TTC549 (cell line): Measurements from ENCODE around the gene FRYL.
A peak's percentile ranks its signal among the peaks of the same experiment; 100 is the strongest.

Experiments used
- FAIRE-seq: peaks from 2 replicates; lab custom pipeline; 2012; peaks lifted over from hg19 to GRCh38; lab: Jason Lieb, UNC

FRYL gene

DNA sequence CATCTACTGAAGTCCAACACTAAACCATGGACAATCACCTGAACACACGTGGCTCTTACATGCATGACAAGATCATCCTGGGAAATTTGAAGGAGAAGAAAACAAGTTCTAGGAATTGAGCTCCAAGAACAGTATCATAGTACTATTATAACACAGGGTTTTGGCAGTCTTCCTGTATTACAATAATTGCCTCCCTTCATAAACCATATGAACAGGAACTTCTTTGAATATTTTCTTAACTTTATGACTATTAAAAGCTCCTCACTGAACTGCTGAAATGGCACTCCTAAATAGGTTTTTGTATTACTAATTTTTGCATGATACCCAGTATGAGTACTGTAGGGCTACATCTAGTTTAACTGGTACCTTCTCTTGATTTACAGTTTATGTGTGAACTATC, 160.0 kb downstream of the FRYL start:
- no peak for FAIRE-seq

DNA sequence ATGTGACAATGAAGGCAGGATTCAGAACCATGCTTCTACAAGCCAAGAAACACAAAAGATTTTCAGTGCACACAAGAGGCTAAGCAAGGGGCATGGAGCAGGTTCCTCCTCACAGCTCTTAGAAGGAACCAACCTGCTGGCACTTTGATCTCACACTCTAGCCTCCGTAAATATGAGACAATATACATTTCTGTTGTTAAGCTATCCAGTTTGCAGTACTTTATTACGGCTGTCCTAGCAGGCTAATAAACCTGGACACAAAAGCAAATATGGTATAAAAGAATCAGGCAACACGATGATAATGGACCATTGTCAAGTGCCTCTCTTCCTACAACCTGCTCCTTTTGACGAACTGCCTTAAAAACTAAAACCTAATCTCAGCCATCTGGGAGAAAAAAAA, 175.6 kb downstream of the FRYL start:
- FAIRE-seq: no peak

DNA sequence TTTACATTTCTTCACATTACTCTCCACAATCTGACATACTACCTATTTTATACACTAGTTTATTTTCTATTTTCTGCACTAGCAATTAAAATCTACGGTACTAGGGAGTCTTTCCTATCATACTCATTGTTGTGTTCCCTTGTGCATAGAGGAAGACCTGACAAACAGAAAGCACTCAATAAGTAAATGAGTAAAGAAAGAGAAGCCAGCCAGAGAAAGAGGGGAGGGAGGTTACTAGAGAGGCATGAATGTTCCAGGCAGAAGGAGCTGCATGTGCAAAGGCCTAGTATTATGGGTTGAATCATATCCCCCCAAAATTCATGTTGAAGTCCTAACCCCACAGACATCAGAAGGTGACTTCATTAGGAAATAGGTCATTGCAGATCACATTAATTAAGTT, 176.0 kb downstream of the FRYL start:
- no peak for FAIRE-seq

DNA sequence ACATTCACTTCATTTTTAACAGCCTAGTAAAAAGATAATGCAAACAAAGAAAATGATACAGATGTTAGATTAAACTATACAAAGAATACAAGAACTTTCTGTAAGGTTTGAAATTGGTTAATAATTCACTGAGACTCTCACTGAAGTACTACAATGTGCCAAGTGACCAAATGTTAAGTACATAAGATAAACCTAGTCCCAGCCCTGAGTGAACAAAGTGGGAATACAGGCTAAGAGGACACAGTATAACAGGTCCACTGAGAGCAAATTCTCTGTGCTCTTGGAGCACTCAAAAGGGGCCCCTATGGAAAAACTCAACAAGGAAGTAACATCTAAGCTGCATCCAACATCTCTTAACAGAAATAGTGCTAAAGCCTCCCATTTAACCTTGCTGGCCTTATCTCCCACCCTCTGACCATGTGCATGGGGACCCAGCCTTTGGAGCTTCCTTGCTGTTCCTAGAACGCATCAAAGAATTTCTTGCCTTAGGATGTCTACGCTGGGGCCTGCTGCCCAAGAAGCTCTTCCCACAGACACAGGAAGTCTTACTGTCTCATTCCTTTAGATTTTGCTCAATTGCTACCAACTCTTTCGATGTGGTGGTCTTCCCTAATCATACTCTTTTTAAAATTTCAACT, 176.6 kb downstream of the FRYL start:
- no peak for FAIRE-seq

DNA sequence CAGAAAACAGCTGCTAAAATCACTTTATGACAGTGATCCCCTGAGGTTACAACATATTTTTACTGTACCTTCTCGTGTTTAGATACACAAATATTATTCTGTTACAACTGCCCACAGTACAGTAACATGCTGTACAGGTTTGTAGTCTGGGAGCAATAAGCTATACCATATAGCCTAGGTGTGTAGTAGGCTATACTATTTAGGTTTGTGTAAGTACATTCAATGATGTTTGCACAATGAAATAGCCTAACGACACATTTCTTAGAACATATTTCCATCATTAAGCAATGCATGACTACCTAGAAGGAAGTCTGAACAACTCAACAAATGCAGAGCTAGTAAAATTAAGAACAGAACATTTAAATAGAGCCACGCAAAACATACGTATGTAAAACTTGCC, 177.3 kb downstream of the FRYL start:
- FAIRE-seq: no peak

DNA sequence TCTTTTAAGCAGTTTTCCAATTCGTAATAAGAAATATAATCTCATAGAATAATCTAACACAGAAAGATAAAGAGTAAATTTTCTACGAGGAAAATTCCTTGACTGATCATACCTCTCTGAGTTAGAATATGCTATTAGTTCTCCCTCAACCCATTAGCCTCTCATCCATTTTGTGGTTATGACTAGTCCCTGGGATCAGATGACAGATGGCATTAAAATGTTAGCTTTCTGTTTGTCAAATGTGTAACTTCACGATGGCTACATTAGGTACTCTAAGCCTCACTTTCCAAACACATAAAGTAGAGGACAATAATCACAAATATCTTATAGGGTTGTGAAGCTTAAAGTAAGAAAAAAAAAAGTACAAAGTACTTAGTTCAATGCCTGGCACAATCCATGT, 177.9 kb downstream of the FRYL start:
- FAIRE-seq: no peak

DNA sequence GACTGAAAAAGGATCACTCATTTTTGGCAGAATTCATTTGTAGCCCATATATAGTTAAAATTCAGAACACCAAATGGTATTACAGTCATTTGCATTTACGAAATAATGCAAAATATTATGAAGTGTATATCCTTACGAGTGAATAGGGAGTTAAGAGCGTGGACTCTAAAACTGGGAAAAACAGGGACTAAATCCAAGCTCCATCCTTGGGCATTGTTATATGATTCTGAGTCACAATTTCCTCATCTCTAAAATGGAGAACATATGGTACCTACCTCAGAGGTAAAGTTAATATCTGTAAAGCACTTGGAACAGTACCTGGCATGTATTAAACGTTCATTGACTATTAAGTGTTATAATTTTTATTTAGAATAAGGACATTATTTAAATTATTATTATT, 183.7 kb downstream of the FRYL start:
- no peak for FAIRE-seq

DNA sequence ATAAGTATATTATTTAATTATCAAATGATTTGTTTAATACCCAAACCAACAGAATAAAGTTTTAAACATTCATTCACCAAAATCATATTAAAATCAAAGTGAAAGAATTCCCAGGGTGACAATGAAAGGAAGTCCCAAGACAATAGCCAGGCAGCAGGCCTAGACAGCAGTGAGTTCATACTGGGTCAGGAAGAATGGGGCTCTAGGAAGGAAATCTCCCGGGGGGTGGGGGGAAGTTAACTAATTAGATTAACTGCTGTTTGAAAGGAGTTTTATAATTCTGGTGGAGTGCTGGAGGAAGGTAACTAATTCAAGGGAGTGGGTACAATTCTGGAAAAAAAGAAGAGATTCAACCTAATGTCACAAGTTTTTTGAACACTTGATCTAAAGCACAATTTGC, 185.9 kb downstream of the FRYL start:
- no peak for FAIRE-seq

DNA sequence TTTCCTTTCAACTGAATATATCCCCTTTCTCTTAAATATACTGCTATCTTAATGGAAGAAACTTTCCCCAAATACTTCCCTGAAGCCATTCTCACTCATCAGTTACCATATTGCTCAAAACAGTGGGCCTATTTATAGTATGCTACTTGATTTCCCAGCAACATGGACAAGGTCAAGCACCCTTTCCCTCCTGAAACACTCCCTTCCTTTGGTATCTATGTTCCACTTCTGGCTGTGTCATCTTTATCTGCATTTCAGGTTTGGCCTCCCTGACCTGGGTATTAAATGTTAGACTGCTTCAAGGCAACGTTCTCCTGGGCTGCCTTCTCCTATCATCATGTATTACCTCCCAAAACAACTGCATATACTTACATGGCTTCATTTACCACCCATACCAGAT, 188.7 kb downstream of the FRYL start:
- no peak for FAIRE-seq

DNA sequence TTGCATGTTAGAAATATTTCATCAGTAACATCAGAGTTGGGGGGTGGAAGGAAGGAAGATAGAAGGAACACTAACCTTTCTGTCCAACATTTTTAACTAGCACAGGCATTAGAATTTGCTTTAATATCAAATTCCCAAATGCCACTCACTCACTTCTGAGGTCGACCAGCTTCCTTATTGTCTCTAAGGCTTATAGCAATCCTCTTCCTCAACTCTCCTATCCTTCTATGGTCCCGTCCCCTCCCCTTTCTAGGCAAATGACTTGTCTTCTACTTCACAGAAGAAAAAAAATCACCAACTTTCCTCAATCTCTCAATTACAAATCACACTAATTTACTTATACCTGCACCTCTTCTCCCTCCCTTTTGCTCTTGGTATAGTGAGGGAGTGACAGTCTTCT, 189.2 kb downstream of the FRYL start:
- FAIRE-seq: no peak

DNA sequence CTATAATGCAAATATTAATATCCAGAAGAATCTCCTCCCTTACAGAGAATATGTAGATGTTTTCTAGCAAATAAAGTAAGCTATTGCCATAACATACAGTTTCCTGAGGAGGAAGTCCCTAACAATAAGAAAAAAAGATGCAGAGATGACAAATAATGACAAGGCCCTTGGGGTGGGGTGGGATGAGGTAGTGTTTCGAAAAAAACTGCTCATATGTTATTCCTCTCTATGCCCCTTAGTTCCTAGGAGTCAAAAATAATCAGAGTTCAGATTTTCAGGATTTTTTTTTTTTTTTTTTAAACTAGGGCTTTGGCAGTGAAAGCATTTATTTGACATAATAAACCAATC, 191.0 kb downstream of the FRYL start:
- no peak for FAIRE-seq

DNA sequence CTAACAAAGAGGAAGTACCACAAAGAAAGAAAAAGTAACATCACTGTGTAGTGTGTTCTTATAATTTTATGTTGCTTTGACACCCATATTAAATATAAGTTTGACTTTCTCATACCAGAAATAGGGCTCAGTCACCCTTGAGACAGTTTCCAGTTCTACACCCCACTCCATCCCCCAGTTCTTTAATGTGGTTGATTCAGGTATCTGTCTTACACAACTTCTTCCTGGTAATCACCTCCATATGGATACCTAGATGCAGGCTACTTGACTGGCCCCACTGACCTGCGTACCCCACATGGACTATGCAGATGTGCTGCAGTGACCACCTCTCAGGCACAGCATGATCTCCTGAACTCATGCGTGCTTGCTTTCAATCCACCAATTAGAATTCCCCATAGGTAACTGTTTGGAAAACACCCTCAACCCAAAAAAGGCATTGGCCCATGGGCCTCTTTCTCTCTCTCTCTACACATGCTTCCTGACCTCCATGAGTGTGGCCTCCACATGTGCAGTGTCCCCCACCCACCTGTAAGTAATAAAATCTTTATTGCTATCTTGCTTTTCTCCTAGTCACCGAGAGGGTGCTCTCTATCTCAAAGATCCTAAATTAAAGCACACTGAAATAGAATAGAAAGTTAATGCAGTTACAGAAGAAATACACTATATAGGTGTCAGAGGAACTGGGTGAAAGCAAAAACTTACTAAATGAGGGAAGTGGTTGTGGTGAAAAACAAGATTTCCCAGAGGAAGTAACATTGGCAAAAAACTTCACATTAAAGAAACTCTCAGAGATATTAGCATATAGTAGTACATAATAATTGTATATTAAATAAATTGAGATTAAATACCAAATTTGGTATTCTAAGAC, 191.6 kb downstream of the FRYL start:
- FAIRE-seq: no peak

DNA sequence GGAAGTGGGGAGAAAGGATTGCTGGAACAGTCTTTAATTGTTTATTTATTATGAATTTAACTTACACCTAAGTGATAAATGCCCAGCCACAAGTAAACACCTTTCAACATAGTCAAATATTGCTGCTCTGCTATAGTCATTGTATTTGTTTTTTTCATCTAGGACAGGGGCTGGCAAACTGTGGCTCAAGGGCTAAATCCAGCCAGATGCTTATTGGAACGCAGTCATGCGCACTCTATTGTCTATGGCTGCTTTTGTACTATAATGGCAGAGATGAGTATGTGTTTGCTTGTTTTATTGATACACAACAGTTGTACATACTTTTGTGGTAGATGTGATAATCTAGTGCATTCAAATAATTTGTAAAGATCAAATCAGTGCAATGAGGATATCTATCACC, 194.7 kb downstream of the FRYL start:
- no peak for FAIRE-seq

DNA sequence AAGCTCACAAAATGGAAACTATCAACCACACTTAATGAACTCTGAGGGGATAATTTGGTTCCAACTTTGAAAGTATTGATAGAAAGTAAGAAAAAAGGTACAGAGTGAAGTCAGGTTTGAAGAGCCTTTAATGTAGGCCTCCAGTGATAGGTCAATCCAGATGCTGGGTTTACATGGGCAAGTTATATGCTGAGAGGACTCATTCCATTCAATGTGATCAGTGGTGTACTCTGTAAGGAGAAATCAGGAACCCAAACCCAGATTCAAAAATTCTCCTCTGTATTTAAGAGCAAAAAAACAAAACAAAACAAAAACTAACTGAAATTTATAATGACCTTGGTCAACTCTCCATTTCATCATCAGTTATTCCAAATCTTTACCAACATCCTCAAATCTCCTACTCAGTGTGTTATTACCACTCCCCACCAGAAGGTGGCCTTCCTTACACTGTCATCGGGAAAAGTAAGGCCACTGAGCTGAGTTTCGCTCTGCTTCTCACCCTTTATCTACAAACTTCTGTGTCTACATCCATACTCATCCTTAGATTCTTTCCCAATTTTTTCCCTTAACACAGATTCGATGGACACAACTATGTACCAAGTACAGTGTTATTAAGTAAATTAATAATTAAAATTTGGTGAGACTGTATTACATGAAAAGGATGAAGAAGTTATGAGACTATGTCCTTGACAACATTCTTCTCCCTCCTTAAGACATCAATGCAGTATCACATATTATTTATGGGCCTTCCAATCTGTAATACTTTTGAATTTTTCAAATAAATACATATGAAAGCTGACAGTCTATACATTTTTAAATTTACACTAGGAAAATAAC, 201.7 kb downstream of the FRYL start:
- FAIRE-seq: peak; percentile 88

DNA sequence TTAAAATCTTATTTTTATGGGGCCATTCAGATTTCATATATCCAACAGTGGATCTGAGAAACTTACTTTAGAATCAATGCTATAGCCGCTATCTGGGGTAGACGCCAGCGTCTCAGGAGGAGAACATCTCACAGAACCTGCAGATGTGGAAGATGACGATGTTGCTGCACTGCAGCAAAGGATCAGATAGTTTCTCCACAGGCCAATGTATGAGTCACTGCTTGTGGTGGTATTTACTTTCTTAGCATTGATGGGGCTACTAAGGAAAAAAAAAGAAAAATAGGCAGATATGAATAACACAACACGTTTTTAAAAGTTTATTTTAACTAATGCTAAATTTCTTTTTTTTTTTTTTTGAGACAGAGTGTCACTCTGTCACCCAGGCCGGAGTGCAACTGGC, 204.1 kb downstream of the FRYL start:
- FAIRE-seq: no peak

DNA sequence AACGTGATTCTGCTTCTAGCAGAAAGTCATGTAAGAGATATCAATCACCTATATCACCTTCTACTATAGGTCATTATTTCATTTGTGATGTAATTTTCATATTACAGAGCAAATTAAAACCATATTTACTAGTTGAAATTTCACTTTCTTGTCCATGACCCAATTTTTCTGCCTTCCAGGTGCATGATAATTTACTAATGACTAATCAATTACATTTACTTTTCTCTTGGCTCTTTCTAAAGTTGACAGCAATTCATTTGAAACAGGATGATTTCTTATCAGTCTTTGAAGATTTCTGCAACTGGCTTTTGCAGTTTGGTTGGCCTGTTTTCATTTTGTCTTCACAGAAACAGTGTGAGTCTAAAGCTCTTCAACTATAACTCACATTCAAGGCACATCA, 208.6 kb downstream of the FRYL start:
- FAIRE-seq: no peak

DNA sequence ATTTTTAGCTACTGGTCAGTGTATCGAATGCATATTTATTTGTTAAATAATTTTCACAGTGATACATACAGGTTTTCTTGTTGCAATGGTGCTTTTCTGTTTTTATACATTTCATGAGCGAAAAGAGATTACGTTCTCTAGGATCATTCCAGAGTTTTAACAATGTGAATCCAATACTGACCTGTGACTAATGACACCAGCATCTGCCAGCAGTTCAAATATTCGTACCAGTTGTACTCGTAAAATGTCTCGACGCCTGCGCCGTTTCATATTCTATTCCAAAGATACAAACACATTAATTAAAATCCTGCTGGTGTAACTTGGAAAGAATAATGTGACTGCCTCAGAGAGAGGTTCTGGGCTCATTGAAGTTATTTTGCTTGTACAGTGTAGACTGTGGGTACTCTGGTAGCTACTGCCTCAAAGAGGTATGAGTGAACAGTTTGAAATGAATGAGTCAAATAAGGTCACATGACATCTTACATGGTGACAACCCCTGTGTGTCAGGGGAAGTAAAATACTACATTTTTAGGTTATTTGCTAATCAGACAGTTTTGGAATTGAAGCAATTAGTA, 209.3 kb downstream of the FRYL start:
- FAIRE-seq: no peak

DNA sequence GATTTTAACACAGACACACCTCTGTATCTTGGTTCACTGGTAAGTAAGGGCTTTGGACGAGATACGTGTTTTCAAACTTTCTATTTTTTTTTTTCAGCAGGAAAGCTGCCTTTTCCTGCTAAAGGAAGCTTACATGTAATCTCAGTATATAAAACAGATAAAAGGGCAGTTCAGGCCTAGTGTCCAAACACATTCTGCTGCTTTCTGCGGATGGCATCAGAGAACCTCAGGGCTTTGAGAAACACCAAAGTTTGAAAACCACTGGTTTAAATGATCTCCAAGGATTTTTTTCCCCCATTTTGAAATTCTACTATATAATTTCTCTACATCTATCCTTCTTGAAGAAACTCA, 214.1 kb downstream of the FRYL start:
- FAIRE-seq: no peak

DNA sequence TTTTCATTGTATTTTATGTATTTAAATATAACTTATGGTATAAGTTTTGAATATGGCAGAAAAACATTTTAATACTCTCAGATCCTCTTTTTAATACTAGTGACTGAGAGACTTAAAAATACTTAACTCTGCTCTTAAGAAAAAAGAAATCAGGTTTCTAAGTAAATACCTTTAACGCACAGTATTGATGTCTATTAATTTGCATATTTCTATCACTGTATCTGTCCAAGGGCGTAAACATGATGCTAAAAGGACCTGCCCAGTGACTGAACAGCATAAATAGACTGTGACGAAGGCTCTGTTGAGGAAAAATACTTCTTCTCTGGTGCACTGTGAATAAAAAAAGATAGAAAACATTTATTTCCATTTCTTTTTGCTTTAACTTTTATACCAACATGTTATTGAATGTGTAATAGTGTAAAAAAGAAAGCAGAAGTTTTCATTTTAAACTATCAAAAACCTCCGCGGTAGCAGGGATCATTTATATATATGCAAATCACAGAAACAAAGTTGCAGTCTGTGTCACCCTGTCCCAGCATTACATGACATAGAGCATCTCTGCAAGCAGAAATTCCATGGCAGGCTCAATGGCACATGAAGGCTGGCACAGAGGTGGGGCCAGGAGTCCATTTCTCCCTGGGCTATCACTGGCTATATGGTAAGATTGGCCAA, 214.6 kb downstream of the FRYL start:
- no peak for FAIRE-seq

DNA sequence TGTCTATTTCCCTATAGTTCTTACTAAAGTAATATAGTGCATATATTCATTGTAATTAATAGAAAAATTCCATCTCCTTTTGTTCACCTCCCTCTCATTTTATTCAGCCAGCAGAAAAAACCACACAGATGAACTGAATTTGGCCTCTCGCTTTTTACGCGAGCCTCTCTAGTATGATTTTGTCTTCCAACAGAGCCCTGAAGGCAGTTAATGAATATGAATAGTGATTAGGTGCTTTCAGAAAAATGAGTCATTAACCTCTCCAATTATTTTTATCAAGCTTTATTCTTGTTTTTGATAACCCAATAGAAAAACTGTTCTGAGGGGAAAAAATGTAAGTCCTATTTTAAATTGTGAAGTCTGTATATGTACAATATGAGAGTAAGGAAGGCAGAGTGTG, 215.9 kb downstream of the FRYL start:
- no peak for FAIRE-seq

DNA sequence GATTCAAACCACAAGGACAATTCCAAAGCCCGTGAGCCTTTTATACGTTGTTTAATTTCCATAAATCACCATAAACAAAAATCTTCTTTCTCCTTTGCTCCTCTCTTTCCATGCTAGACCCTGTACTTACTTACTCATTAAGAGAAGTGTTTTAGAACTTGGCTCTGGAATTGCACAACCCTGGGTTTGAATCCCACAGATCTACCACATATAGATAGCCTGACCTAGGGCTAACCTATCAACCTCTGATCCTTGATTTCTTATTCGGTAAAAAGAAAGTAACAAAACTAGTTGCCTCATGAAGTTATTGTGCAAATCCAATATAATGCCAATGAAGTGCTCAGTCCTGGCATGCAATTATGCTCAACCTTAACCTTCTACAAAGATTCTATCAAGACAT, 221.3 kb downstream of the FRYL start:
- FAIRE-seq: no peak

DNA sequence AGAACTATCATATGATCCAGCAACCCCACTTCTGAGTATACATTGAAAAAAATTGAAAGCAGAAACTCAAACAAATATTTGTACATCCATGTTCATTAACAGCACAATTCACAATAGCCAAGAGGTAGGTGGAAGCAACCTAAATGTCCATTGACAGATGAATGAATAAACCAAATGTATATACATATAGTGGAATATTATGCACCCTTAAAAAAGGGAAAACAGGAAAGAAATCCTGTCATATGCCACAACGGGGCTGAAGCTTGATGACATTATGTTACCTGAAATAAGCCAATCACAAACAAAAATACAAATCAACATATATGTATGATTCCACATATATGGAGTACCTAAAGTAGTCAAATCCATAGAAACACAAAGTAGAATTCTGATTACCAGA, 222.1 kb downstream of the FRYL start:
- no peak for FAIRE-seq

DNA sequence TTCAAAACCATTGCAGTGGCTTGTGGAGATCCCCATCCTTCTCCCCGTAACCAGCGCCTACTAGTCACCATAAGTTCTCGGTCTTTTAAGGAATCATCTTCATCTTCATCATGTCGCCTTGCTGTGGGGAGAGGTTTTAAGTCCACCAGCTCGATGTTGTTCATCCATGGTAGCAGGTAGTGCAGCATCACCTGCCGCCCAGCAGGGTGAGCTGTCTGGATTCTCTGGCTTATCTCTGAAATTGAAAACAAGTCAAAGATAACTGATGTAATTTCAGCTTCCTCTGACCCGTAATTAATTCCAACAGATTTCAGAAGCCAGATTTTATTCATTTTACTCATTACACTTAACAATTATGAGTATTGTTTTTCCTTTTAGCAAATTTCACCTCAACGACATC, 222.6 kb downstream of the FRYL start:
- FAIRE-seq: no peak
